Esophagus squamous epithelium (tissue), 4 donors: Measurements from ENCODE around the gene NDUFAF7.
"Not testable (repeated sequence)": the region's sequence is repeated elsewhere in the genome, so short reads cannot be mapped to it uniquely, and the experiment has no call there.

Experiments used
- CTCF ChIP-seq, 6 experiments: fragments of 450-650 bp in 4 of 6; fragments of 200-600 bp in 2 of 6; sonication (generic) in 2 of 6; IDR thresholded peaks; one replicate each; pipeline ENCODE4 v1.5.1; 2016 to 2019; ENCODE audit warnings: antibody characterized with exemption in 6 of 6, mild to moderate bottlenecking in 4 of 6, moderate library complexity in 4 of 6
- POLR2A ChIP-seq, 4 donors: fragments of 450-650 bp; IDR thresholded peaks; one replicate each; pipeline ENCODE4 v1.6.1; 2017; ENCODE audit warnings: antibody characterized with exemption in 4 of 4, mild to moderate bottlenecking in 4 of 4, moderate library complexity in 3 of 4

- not testable (repeated sequence) for TF ChIP-seq CTCF, POLR2A (IDR thresholded peaks at IDR 0.05)
Observed at GRCh38 chr2:37206760-37207159, 24.7 kb upstream of the NDUFAF7 start.
